ENCODE data around the gene BMAL2.
A peak's percentile ranks its signal among the peaks of the same experiment; 100 is the strongest.

Gene BMAL2

DNA sequence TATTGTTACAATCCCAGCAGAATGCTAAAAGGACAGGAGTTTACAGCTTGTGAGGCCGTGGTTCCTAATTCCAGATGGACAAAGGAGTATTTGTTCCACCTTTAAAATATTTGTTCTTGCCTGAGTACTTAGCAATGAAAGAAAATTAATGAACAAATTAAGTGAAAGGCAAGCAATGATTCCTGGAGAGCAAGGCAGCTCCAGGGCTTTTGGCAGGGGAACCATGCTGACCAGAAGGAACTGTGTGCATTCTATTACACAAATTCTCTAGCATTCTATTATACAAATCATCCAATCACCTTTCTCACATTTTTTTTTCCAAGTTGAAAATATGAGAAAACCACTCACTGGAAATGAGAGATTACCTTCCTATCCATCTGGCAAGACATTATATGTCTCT, 1.8 kb upstream of the BMAL2 start:
- Histone ChIP-seq H3K4me1 (ENCODE audit: insufficient read depth, low read length) (peaks cover 11% of the 10 kb centered on the region), H3K27ac (ENCODE audit: low read length) (no peak overlapping the region), H3K9me3 (ENCODE audit: insufficient read depth, low read depth, low read length) (no peaks in the 10 kb centered on the region), H3K9ac (ENCODE audit: low read depth, low read length) (no peak overlapping the region), H3K4me3 (ENCODE audit: low read length) (no peak overlapping the region), H3K36me3 (ENCODE audit: insufficient read depth, low read depth, low read length) (peaks cover 14% of the 10 kb centered on the region; the same call in 1 of the 2 replicates), H3K27me3 (ENCODE audit: insufficient read depth, low read length) (peaks cover 41% of the 10 kb centered on the region)

DNA sequence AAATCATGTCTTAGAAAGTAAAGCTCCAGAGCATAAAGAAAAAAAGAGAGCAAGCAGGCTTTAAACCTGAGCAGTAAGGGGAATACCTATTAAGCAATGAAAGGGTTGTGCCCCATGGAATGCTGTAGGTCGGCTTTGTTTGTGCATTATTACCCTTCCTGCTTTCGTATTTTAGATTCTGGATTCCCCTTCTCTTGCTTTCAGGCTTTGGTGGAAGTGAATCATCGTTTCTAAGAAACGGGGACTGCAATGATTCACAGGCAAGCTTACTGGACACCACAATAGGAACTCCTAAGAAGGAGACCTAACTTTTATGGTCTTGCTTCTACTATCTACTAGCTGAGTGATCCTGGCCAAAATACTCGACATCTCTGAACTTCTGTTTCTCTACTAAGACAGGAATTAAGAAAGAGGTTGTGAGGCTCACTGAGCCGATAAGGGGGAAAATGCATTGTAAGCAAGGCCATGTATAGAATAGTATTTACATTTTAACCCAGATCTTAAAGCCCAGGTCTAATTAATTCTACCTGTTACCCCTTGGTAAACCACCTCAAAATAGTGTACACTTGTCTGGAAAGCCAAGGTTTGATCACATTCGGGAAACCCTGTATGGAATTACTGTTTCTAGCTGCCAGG, 1.2 kb upstream of the BMAL2 start:
- Histone ChIP-seq H3K27me3 (ENCODE audit: insufficient read depth, low read length) (peaks cover 41% of the 10 kb centered on the region), H3K4me3 (ENCODE audit: low read length) (no peak overlapping the region), H3K9ac (ENCODE audit: low read depth, low read length) (no peak overlapping the region)

DNA sequence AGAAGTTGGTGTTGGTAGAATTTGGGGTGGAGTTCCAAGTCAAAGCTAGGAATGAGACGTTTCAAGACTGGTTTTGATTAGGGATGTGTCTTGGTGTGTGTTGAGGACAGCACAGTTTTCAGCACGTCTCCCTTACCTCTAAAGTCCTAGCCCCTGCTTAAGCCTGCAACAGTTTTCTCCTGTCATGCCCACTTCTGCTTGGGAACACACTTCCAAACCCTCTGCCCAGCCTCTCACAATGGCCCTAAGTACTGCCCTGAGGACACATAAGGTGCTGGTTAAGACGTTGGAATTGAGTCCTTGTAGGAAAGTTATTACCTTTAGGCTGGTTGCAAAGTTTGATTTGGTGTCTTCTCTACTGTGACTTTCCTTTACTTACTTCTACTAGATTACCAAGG, 710 bp upstream of the BMAL2 start:
- H3K27me3 ChIP-seq (ENCODE audit: insufficient read depth, low read length), result peaks cover 41% of the 10 kb centered on the region
- no peak overlapping the region for H3K27ac ChIP-seq (ENCODE audit: low read length)
- 0 out of 2 replicates have a peak, but pooled peaks cover 3% of the 10 kb centered on the region for H3K36me3 ChIP-seq (ENCODE audit: insufficient read depth, low read depth, low read length)
- no peaks in the 10 kb centered on the region for H3K9me3 ChIP-seq (ENCODE audit: insufficient read depth, low read depth, low read length)
- peak overlapping the region; percentile 77; the same call in 1 of the 2 replicates for H3K9ac ChIP-seq (ENCODE audit: low read depth, low read length)
- peaks cover 11% of the 10 kb centered on the region for H3K4me1 ChIP-seq (ENCODE audit: insufficient read depth, low read length)
- H3K4me3 ChIP-seq (ENCODE audit: low read length), result peak overlapping the region; percentile 82

More for the DNA sequence above, 1.2 kb upstream of the BMAL2 start:
- no peak overlapping the region for H3K27ac ChIP-seq (ENCODE audit: low read length)
- 0 out of 2 replicates have a peak, but pooled peaks cover 8% of the 10 kb centered on the region for H3K36me3 ChIP-seq (ENCODE audit: insufficient read depth, low read depth, low read length)
- no peaks in the 10 kb centered on the region for H3K9me3 ChIP-seq (ENCODE audit: insufficient read depth, low read depth, low read length)
- H3K4me1 ChIP-seq (ENCODE audit: insufficient read depth, low read length), result peaks cover 11% of the 10 kb centered on the region

DNA sequence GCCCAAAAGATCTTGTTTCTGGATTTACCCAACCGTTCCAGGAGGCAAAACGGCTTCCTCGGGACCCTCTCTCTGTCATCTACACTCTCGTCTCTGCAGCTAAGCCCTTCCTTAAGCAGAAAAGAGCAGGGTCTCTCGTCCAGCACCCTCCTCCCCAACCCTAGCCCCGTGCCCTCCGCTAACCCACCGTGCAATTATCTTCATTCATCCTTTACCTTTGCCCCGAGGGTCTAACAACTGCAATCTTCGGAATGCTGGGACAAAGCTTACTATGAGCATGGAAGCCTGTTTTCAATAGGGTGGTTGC, 276 bp upstream of the BMAL2 start:
- Histone ChIP-seq H3K9ac (ENCODE audit: low read depth, low read length) (peak overlapping the region; percentile 77), H3K27me3 (ENCODE audit: insufficient read depth, low read length) (peaks cover 41% of the 10 kb centered on the region), H3K36me3 (ENCODE audit: insufficient read depth, low read depth, low read length) (0 out of 2 replicates have a peak, but pooled peaks cover 3% of the 10 kb centered on the region), H3K9me3 (ENCODE audit: insufficient read depth, low read depth, low read length) (no peaks in the 10 kb centered on the region), H3K27ac (ENCODE audit: low read length) (no peak overlapping the region), H3K4me1 (ENCODE audit: insufficient read depth, low read length) (peaks cover 11% of the 10 kb centered on the region), H3K4me3 (ENCODE audit: low read length) (peak overlapping the region; percentile 82)

DNA sequence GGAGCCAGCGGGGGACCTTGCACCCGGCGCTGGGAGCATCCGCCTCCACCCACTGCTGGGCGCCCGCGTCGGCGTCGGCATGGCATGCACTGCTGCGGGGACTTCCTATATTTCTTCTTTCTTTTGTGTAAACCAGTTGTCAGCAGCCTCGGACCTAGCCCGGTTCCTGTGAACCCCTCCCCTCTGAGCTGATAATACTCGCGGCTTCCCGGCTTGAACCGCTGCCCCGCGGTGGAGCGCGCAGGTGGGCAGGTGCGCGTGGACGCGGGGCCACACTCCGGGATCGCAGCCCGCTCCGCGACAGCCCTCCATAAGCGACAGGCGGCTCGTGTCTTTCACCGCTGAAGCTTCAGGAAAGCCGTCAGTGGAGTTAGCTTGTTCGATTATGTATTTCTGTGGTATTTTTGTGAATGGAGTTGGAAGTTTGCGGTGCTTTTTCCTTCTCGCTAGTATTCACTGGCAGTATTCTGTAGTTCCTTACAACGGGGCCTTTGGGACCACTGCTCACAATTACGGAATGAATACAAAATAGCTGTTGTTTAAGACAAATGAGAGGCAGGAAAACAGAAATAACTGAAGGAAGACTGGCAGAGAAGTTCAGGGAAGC, 870 bp downstream of the BMAL2 start:
- peaks cover 41% of the 10 kb centered on the region for H3K27me3 ChIP-seq (ENCODE audit: insufficient read depth, low read length)
- H3K4me3 ChIP-seq (ENCODE audit: low read length), result peak overlapping the region; percentile 84
- H3K4me1 ChIP-seq (ENCODE audit: insufficient read depth, low read length), result peaks cover 11% of the 10 kb centered on the region
- H3K27ac ChIP-seq (ENCODE audit: low read length), result no peak overlapping the region
- no peaks in the 10 kb centered on the region for H3K36me3 ChIP-seq (ENCODE audit: insufficient read depth, low read depth, low read length)
- peak overlapping the region; percentile 66; the same call in 1 of the 2 replicates for H3K9ac ChIP-seq (ENCODE audit: low read depth, low read length)
- H3K9me3 ChIP-seq (ENCODE audit: insufficient read depth, low read depth, low read length), result no peaks in the 10 kb centered on the region

DNA sequence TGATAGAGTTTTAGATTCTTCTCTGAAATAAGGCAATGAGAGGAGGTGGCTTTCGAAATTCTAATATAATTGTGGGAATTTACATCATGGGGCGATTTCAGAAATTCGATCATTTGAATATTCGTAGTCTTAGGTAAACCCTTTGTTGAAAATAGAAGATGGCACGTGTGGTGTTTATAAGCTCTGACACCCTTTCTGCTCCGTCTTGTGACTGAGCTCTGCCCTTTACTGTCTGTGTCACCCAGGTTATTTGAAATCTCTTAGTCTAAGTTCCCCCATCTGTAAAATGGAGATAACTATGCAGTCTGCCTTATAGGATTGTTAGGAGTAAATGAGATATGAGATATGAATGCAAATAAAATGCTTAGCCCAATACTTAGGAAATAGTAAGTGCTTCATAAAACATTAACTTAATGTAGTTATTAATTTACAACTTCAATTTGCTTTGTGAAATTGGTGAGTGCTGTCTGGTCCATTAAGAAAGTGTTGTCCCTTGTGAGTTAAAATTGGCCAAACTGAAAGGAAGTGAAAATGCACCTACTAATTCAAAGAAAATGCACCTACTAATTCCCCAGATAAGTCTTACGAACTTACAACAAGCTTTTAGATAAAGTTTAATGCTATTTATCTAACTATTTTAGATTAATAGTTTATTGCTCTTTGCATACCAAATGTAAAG, 1.5 kb downstream of the BMAL2 start:
- peaks cover 11% of the 10 kb centered on the region for H3K4me1 ChIP-seq (ENCODE audit: insufficient read depth, low read length)
- H3K27ac ChIP-seq (ENCODE audit: low read length), result no peak overlapping the region
- peaks cover 41% of the 10 kb centered on the region for H3K27me3 ChIP-seq (ENCODE audit: insufficient read depth, low read length)
- peak overlapping the region; percentile 66; the same call in 1 of the 2 replicates for H3K9ac ChIP-seq (ENCODE audit: low read depth, low read length)
- no peaks in the 10 kb centered on the region for H3K36me3 ChIP-seq (ENCODE audit: insufficient read depth, low read depth, low read length)
- H3K4me3 ChIP-seq (ENCODE audit: low read length), result peak overlapping the region; percentile 84
- no peaks in the 10 kb centered on the region for H3K9me3 ChIP-seq (ENCODE audit: insufficient read depth, low read depth, low read length)

DNA sequence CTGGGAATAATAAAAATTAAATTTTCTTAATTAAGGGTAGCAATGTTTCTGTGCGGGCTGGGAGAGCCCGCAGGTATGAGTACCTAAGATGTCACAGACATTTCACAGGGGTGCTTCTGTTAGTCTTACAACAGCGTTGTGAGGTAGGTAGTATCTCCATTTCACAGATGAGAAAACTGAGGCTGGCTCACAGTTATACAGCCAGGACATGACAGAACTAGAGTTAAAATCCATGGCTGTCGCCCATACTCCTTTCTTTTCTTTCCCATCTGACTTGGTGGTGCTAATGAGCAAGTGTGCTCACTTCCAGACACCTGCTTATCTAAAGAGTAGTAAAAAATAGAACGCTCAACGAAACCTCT, 2.1 kb downstream of the BMAL2 start:
- Histone ChIP-seq H3K4me3 (ENCODE audit: low read length) (no peak overlapping the region), H3K4me1 (ENCODE audit: insufficient read depth, low read length) (peaks cover 11% of the 10 kb centered on the region), H3K9ac (ENCODE audit: low read depth, low read length) (no peak overlapping the region), H3K27me3 (ENCODE audit: insufficient read depth, low read length) (peaks cover 41% of the 10 kb centered on the region), H3K9me3 (ENCODE audit: insufficient read depth, low read depth, low read length) (no peaks in the 10 kb centered on the region), H3K27ac (ENCODE audit: low read length) (no peak overlapping the region), H3K36me3 (ENCODE audit: insufficient read depth, low read depth, low read length) (no peaks in the 10 kb centered on the region)

DNA sequence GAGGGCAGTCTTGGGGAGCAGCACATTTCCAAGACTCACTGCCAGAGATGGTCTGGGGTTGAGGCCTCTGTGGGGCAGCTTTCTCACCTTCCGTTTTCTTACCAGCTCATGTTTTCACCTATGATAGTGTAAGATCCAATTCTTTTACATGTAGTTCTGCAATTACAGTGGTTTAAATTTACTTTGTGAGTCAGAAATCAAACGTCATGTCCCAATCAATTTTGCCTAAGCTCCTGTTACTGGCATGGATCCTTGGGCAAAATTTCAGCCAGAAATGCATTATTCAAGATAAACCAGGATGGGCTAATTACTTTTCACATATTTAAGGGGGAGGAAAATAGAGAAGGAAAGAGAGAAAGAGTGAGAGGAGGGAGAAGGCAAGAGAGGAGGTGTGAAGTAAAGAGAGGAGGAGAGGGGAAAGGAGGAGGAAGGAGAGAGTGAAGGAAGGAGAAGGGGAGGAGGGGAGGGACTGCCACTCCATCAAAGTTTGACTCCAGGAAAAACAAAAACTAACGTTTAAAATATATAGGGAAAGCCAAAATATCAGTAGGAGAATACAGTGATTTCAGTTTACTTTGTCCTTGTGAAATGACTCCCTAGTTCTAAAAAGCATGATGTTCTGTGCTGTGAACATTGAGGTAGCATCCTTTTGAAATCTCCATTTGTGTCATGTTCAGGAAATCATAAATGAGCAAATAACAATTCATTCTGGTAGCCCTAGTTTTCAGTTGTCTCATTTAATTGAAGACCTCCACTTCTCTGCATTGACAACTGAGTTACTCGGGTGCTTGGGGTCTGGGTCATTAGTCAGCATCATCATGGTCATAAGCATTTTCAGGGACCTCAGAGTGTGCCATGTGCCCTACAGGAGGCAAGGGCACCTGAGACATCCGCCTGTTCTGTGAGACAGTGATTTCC, 3.0 kb downstream of the BMAL2 start:
- no peak overlapping the region for H3K27ac ChIP-seq (ENCODE audit: low read length)
- no peaks in the 10 kb centered on the region for H3K36me3 ChIP-seq (ENCODE audit: insufficient read depth, low read depth, low read length)
- H3K27me3 ChIP-seq (ENCODE audit: insufficient read depth, low read length), result peaks cover 39% of the 10 kb centered on the region
- H3K9me3 ChIP-seq (ENCODE audit: insufficient read depth, low read depth, low read length), result no peaks in the 10 kb centered on the region
- peaks cover 13% of the 10 kb centered on the region for H3K4me1 ChIP-seq (ENCODE audit: insufficient read depth, low read length)
- no peak overlapping the region for H3K9ac ChIP-seq (ENCODE audit: low read depth, low read length)
- no peak overlapping the region for H3K4me3 ChIP-seq (ENCODE audit: low read length)

DNA sequence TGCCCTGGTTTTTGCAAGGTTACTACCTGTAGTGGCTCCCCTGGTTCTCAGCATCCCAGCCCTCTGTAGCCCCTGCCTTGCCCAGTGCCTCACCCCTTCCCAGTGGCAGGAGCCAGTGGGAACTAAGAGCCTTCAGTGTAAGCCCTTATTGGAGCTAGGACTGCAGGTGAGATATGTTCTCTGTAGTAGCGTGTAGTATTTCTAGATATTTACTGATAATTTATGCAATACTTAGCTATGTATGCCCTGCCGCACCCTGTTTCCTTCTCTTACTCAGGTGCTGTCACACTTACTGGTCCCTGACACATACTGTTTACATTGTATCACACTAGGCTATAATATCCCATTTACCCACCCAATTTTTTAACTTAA, 3.6 kb downstream of the BMAL2 start:
- H3K9ac ChIP-seq (ENCODE audit: low read depth, low read length), result no peak overlapping the region
- peaks cover 33% of the 10 kb centered on the region for H3K27me3 ChIP-seq (ENCODE audit: insufficient read depth, low read length)
- no peak overlapping the region for H3K4me3 ChIP-seq (ENCODE audit: low read length)
- H3K9me3 ChIP-seq (ENCODE audit: insufficient read depth, low read depth, low read length), result no peaks in the 10 kb centered on the region
- peaks cover 12% of the 10 kb centered on the region for H3K4me1 ChIP-seq (ENCODE audit: insufficient read depth, low read length)
- no peaks in the 10 kb centered on the region for H3K36me3 ChIP-seq (ENCODE audit: insufficient read depth, low read depth, low read length)
- H3K27ac ChIP-seq (ENCODE audit: low read length), result no peak overlapping the region

DNA sequence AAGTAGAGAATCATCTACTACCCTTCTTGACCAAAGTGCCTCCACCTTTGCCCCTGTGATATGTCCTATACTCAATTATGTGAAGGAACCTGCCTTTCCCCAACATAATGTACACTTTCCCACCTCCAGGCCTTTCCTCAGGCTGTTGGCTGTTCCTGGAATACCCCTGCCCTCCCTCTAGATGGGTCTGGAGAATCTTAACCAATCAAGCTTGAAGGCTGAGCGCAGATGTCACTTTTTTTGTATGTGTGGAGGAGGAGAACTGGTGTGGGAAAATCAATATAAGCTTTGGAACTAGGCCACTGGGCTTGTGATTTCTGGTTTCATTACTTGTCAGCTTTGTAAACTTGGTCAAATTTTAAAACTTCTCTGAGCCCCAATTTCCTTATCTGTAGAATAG, 4.7 kb downstream of the BMAL2 start:
- Histone ChIP-seq H3K36me3 (ENCODE audit: insufficient read depth, low read depth, low read length) (no peaks in the 10 kb centered on the region), H3K9me3 (ENCODE audit: insufficient read depth, low read depth, low read length) (no peaks in the 10 kb centered on the region), H3K4me3 (ENCODE audit: low read length) (no peak overlapping the region), H3K27me3 (ENCODE audit: insufficient read depth, low read length) (peaks cover 22% of the 10 kb centered on the region), H3K4me1 (ENCODE audit: insufficient read depth, low read length) (peaks cover 12% of the 10 kb centered on the region), H3K9ac (ENCODE audit: low read depth, low read length) (no peak overlapping the region), H3K27ac (ENCODE audit: low read length) (no peak overlapping the region)

DNA sequence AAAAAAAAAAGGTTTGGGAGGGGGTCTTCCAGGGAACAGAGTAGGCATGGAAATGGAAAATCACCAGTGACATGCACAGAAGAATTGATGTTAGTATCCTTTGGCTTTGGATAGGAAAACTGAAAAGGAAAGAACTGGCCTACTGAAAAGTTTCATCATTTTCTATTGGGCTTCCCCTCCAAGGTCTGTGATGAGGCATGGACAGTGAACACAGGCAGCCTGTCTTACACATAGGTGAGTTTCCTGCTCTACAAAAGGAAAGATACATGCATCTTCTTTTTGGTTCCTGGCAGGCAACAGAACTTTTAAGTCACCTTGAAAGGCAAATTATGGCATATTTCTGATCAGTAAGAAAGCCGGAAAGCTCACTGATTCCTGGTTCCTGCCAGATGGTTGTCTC, 5.8 kb downstream of the BMAL2 start:
- Histone ChIP-seq H3K4me3 (ENCODE audit: low read length) (no peak overlapping the region), H3K27ac (ENCODE audit: low read length) (no peak overlapping the region), H3K36me3 (ENCODE audit: insufficient read depth, low read depth, low read length) (no peaks in the 10 kb centered on the region), H3K27me3 (ENCODE audit: insufficient read depth, low read length) (peaks cover 17% of the 10 kb centered on the region), H3K9ac (ENCODE audit: low read depth, low read length) (no peak overlapping the region), H3K9me3 (ENCODE audit: insufficient read depth, low read depth, low read length) (no peaks in the 10 kb centered on the region), H3K4me1 (ENCODE audit: insufficient read depth, low read length) (peaks cover 18% of the 10 kb centered on the region)

Data from iPS-20b (cell line).